ENCODE data around the gene CPOX. TPM values are rescaled to one million over a fixed set of nuclear protein-coding genes. Genes with fewer than 3 reads are reported as not detected.
A peak's percentile ranks its signal among the peaks of the same experiment; 100 is the strongest.

The CPOX gene
- total and polyA plus RNA-seq, 11 donors, result 7.7 to 13.6 (median 12.4) TPM

DNA sequence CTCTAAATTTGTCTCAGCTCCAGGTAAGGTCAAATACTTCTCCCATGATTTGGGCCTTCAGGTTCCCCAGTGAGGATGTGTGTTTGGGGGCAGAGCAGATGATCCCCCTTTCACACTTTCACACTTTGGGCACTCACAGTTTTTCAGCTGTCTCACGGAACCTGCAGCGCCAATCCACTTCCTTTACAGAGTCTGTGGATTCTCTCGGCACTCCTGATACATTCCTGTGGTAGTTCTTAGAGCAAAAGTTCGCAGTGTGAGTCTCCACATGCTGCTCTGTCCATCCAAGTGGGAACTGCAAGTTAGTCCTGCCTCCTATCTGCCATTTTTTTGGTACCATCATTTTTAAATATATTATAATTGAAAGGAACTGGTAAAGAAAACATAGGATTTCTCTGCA, 20.2 kb upstream of the CPOX start:
- intact Hi-C loops (cut with DNase I), result loop anchor here in 1 of 10 donors (10.0 kb wide), 1 partner anchor 91 kb away; no protein-coding TSS in a partner anchor
- ATAC-seq, result no peak
- DNase-seq, result no peak
- Histone ChIP-seq H3K27me3 (no peaks in the 10 kb centered on the region), H3K4me1 (no peaks in the 10 kb centered on the region), H3K9me3 (peaks cover 0 to 14% (median 0%) of the 10 kb centered on the region in 12 donors), H3K4me3 (no peak overlapping the region), H3K36me3 (no peaks in the 10 kb centered on the region), H3K27ac (peak overlapping the region in 1 of 12 donors; percentile 39)
- 82 to 92% (median 87%) methylated on average over 4 of the region's 4 CpGs for WGBS, 4 donors
- TF ChIP-seq, protein P1, sequence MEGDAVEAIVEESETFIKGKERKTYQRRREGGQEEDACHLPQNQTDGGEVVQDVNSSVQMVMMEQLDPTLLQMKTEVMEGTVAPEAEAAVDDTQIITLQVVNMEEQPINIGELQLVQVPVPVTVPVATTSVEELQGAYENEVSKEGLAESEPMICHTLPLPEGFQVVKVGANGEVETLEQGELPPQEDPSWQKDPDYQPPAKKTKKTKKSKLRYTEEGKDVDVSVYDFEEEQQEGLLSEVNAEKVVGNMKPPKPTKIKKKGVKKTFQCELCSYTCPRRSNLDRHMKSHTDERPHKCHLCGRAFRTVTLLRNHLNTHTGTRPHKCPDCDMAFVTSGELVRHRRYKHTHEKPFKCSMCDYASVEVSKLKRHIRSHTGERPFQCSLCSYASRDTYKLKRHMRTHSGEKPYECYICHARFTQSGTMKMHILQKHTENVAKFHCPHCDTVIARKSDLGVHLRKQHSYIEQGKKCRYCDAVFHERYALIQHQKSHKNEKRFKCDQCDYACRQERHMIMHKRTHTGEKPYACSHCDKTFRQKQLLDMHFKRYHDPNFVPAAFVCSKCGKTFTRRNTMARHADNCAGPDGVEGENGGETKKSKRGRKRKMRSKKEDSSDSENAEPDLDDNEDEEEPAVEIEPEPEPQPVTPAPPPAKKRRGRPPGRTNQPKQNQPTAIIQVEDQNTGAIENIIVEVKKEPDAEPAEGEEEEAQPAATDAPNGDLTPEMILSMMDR (IDR thresholded peaks at IDR 0.05), result no peak
- no peak for TF ChIP-seq POLR2A (IDR thresholded peaks at IDR 0.05)

DNA sequence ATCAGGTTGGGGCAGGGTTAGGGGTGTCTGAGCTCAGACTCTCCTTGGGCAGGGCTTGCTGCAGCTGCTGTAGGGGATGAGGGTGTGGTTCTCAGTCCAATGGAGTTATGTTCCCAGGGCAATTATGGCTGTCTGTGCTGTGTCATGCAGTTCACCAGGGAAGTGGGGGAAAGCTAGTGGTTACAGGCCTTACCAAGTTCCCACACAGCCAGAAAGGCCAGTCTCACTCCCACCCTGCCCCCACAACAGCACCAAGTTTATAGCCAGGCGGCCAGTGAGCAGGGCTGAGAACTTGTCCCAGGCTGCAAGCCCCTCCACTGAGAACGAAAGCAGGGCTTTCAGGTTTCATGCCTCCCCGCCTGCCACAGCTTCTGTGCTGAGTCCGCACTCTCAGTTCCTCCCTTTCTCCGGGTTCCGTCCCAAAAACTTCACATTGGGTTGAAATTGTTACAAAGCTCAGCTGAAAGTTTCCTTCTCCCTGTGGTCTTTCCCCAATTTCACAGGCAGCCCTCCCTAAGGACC, 19.6 kb upstream of the CPOX start:
- ATAC-seq, result peak; percentile 37 to 62 (median 42)
- intact Hi-C loops (cut with DNase I), result loop anchor here in 1 of 10 donors (10.0 kb wide), 1 partner anchor 92 kb away; no protein-coding TSS in a partner anchor
- peak in 4 of 5 donors; percentile 18 to 51 (median 24) for DNase-seq

DNA sequence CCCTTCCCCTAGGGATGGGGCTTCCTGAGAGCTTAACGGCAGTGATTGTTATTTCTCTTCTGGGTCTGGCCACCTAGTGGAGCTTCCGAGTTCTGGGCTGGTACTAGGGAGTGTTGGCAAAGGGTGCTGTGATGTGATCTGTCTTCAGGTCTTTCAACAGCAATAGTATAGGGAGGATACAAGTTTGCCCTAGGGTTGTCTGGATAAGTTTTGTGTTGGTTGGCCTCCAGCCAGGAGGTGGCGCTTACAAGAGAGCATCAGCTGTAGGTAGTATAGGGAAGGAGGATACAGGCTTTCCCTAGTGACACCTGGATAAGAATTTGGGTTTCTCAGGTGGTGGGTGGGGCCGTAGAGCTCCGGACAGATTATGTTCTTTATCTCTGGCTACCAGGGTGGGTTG, 19.2 kb upstream of the CPOX start:
- peak in 1 of 4 donors; percentile 18 for ATAC-seq
- 65 to 74% (median 70%) methylated on average over 5 of the region's 5 CpGs for WGBS, 4 donors

More for the DNA sequence above, 19.6 kb upstream of the CPOX start:
- 81 to 95% (median 91%) methylated on average over 6 of the region's 6 CpGs for WGBS, 4 donors
- peaks cover 0 to 14% (median 0%) of the 10 kb centered on the region in 12 donors for H3K9me3 ChIP-seq
- H3K4me3 ChIP-seq, result no peak overlapping the region
- peak overlapping the region in 1 of 12 donors; percentile 39 for H3K27ac ChIP-seq
- no peaks in the 10 kb centered on the region for H3K27me3 ChIP-seq
- H3K36me3 ChIP-seq, result no peaks in the 10 kb centered on the region
- H3K4me1 ChIP-seq, result no peaks in the 10 kb centered on the region
- TF ChIP-seq POLR2A (IDR thresholded peaks at IDR 0.05), result no peak
- TF ChIP-seq, protein P1 (IDR thresholded peaks at IDR 0.05), result no peak

DNA sequence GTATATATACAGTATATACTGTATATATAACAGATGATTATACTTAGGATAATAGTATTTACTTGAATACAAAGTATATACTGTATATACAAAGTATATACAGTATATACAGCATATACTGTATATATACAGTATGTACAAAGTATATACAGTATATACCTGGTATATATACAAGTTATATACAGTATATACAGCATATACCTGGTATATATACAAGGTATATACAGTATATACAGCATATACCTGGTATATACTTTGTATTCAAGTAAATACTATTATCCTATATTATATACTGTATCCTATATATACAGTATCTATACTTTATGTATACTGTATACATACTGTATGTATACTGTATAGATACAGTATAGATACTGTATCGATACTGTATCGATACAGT, 14.6 kb upstream of the CPOX start:
- TF ChIP-seq, protein P1 (IDR thresholded peaks at IDR 0.05), result no peak
- TF ChIP-seq POLR2A (IDR thresholded peaks at IDR 0.05), result no peak
- DNase-seq, result no peak

More for the DNA sequence above, 19.2 kb upstream of the CPOX start:
- Histone ChIP-seq H3K4me3 (no peak overlapping the region), H3K27ac (peak overlapping the region in 1 of 12 donors; percentile 39), H3K4me1 (no peaks in the 10 kb centered on the region), H3K27me3 (no peaks in the 10 kb centered on the region), H3K9me3 (peaks cover 0 to 14% (median 0%) of the 10 kb centered on the region in 12 donors), H3K36me3 (no peaks in the 10 kb centered on the region)
- TF ChIP-seq POLR2A (IDR thresholded peaks at IDR 0.05), result no peak
- TF ChIP-seq, protein P1 (IDR thresholded peaks at IDR 0.05), result no peak
- intact Hi-C loops (cut with DNase I), result loop anchor here in 1 of 10 donors (10.0 kb wide), 1 partner anchor 92 kb away; no protein-coding TSS in a partner anchor
- DNase-seq, result peak in 1 of 5 donors; percentile 26

More for the DNA sequence above, 14.6 kb upstream of the CPOX start:
- Histone ChIP-seq H3K4me1 (no peaks in the 10 kb centered on the region), H3K9me3 (peaks cover 0 to 21% (median 0%) of the 10 kb centered on the region in 12 donors), H3K36me3 (no peaks in the 10 kb centered on the region), H3K27ac (no peak overlapping the region), H3K4me3 (no peak overlapping the region), H3K27me3 (no peaks in the 10 kb centered on the region)
- ATAC-seq, result no peak
- intact Hi-C loops (cut with DNase I), result loop anchor here in 3 of 10 donors (5.0 to 10.0 kb wide), 3 partner anchors 97 to 384 kb away; no protein-coding TSS in a partner anchor
- 55 to 97% (median 92%) methylated on average over 2 of the region's 2 CpGs for WGBS, 4 donors

Measured in heart left ventricle (tissue), 16 donors.